Fibroblast of mammary gland (primary cell): ENCODE results near the gene CHD1L.
"Not testable (repeated sequence)": the region's sequence is repeated elsewhere in the genome, so short reads cannot be mapped to it uniquely, and the experiment has no call there.

ENCODE experiments used
- DNase-seq: peaks from one replicate; pipeline ENCODE4 v3.0.0-alpha.2; 2010; ENCODE audit warnings: low read depth
- H3K4me3 ChIP-seq: 2 replicates; pipeline ENCODE4 v1.5.1; 2011; ENCODE audit warnings: low read depth, mild to moderate bottlenecking, low read length, moderate library complexity; ENCODE audit not compliant: control insufficient read depth
- TF ChIP-seq, protein P1 (sequence below): conservative IDR thresholded peaks from 2 replicates; pipeline ENCODE4 v1.5.1; 2011; ENCODE audit warnings: low read depth, low read length, inconsistent platforms; ENCODE audit not compliant: control insufficient read depth, insufficient read depth

Gene CHD1L

DNA sequence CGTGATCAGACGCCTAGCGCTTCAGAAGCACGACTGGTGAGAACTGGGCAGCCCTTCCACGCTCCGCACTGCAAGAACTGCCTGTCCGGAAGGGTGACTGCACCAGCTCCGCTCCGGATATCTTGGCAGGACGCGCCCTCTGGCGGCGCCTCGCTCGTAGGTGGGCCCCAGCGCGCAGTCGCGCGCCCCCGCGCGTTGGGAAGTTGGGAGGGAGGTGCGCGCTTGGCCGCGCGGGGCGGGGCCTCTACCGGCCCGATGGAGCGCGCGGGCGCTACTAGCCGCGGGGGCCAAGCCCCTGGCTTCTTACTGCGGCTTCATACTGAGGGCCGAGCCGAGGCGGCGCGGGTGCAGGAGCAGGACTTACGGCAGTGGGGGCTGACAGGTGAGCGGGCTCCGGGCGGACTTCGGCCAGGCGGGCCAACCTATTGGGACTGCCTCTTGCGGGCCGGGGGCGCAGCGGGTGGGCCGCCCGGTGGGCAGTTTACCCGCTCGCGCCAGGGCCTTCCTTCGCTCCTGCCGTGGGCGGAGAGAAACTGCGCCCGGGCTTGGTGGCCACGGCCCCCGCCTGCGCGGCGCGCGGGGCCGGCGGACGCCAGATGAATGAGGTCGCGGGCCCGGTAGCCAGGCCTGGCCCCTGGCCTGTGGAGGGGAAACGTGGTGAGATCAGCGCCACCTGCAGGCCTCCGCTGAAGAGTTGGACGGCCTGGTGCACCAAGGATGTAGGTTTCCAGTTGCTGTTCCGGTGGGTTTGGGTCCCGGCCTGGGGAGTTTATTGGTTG, at the start of gene CHD1L:
CHD1L (plus strand) TSS at position 236 of the 779 bp plus-strand sequence; CDS start at position 256, 20 bp downstream.
- TF ChIP-seq, protein P1, sequence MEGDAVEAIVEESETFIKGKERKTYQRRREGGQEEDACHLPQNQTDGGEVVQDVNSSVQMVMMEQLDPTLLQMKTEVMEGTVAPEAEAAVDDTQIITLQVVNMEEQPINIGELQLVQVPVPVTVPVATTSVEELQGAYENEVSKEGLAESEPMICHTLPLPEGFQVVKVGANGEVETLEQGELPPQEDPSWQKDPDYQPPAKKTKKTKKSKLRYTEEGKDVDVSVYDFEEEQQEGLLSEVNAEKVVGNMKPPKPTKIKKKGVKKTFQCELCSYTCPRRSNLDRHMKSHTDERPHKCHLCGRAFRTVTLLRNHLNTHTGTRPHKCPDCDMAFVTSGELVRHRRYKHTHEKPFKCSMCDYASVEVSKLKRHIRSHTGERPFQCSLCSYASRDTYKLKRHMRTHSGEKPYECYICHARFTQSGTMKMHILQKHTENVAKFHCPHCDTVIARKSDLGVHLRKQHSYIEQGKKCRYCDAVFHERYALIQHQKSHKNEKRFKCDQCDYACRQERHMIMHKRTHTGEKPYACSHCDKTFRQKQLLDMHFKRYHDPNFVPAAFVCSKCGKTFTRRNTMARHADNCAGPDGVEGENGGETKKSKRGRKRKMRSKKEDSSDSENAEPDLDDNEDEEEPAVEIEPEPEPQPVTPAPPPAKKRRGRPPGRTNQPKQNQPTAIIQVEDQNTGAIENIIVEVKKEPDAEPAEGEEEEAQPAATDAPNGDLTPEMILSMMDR: peak; percentile 68
- DNase-seq: peak; percentile 95
- peak within 1 kb of the TSS; percentile 84 for H3K4me3 ChIP-seq

DNA sequence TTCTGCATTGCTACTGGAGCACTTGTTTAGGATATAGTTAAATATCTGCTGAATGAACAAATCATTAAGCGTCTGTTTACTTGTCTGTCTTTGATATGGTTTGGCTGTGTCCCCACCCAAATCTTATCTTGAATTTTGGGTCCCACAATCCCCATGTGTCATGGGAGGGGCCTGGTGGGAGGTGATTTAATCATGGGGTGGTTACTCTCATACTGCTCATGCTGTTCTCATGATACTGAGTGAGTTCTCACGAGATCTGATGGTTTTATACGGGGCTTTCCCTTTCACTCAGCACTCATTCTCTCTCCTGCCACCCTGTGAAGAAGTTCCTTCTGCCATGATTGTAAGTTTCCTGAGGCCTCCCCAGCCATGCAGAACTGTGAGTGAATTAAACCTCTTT, 45.2 kb upstream of the CHD1L start:
- not testable (repeated sequence) for DNase-seq, H3K4me3 ChIP-seq

DNA sequence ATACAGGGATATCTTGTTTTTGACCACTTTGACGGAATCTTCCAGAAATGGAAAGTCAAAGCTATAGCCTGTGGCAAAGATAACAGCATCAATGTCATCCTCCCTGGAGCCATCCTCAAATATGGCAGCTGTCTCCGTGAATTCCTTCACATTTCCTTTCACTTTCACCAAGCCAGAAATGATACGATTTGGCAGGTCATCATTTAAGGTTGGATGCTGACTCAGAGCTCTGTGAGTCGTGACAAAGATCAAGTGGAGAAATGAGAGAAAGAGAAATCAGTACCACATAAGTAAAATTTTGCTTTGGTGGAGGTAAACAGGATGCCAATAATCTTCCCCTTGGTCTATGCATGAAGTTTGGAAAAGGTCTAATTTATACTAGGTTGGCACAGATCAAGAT, 41.2 kb upstream of the CHD1L start:
- no peak overlapping the region for H3K4me3 ChIP-seq
- TF ChIP-seq, protein P1: no peak
- peak; percentile 40 for DNase-seq

DNA sequence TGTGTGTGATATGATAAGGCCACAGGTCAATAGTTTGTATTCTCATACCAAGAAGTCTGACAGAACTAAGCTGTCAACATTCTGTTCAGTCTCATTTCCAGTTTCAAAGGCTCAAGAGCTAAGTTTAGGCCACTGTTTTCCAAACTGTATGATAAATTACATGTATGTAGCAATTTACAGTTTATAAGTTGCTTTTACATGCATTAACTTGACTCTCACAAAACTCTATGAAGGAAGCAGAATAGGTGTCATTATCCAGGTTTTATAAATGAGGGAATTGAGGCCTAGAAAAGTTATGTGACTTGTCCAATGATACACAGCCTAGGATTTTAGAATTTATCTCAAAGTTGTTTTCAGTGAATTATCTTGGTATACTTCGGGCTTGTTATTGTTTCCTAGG, 40.7 kb upstream of the CHD1L start:
- H3K4me3 ChIP-seq: no peak overlapping the region
- no peak for DNase-seq
- TF ChIP-seq, protein P1: no peak

DNA sequence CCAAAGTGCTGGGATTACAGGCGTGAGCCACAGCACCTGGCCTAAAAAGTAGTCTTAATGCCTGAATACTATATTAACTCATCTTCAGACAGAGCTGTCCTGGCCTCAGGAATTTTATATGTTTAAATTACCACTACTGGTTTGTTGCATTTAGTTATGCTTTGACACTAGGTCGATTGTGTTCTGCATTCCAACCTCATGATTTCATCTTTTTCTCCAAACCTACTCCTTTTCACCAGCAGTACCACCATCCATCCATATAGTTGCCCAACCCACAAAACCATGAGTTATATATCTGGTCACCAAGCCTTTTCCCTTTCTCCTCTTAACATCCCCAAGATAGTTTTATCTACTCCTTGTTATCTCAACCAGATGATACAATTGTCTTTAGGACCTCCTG, 39.9 kb upstream of the CHD1L start:
- no peak for DNase-seq
- no peak overlapping the region for H3K4me3 ChIP-seq
- TF ChIP-seq, protein P1: no peak

DNA sequence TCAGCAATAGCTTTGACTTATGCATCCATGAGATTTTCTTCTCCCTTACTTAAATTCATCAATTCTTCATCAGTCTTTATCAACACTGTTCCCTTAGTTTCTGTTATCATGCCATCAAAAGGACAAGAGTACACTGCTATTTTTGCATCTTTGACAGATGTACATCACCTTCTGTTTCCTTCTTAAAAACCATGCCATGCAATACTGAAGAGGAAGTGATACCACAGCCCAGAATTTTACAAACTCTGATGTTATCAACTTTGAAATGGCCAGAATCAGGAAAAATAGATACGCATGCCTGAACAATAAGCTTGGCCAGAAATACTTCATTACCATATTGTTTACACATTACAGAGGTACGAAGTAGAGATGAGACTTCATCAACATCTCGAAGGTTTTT, 38.4 kb upstream of the CHD1L start:
- no peak for DNase-seq
- no peak overlapping the region for H3K4me3 ChIP-seq
- TF ChIP-seq, protein P1: no peak

DNA sequence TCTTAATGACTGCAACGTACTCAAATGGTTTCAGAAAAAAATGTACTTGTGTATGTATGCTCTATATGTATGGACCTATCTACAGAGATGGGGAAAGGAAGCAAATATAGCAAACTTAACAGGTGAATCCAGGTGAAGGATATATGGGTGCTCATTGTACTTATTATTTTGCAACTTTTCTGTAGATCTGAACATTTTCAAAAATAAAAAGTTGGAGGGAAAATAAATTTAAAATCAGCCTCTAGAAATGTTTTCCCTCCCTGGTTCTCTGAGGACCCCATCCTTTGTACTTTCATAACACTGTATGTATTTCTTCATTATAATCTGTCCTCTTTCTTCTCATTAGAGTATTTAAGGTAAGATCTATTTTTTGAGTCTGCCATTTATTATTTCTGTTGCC, 35.3 kb upstream of the CHD1L start:
- TF ChIP-seq, protein P1: no peak
- no peak overlapping the region for H3K4me3 ChIP-seq
- no peak for DNase-seq
